Stimulated activated CD8-positive, alpha-beta memory T cell treated with anti-CD3 and anti-CD28 coated beads, Interleukin-4, amount 100 ng/mL, for 48 hours (primary cell): Measurements from ENCODE around the gene USP17L22.
"Not testable (repeated sequence)": the region's sequence is repeated elsewhere in the genome, so short reads cannot be mapped to it uniquely, and the experiment has no call there.

ENCODE experiments used
- DNase-seq: peaks from one replicate; pipeline ENCODE4 v3.0.0-alpha.2; 2020

USP17L22 gene

GRCh38 chr4:9267319-9267718, at the start of gene USP17L22:
TSS of gene USP17L22 (plus strand) at chr4:9267619. CDS start at chr4:9267619, 0 bp downstream.
- not testable (repeated sequence) for DNase-seq

GRCh38 chr4:9219852-9220251, 47.6 kb upstream of the USP17L22 start, which contains the start of gene USP17L12:
TSS of gene USP17L12 (plus strand) at chr4:9220152. CDS start at chr4:9220152, 0 bp downstream.
- DNase-seq = not testable (repeated sequence)

- DNase-seq = not testable (repeated sequence)
These were observed 42.8 kb upstream of the USP17L22 start, which contains the start of gene USP17L13 for GRCh38 chr4:9224596-9224995. TSS of gene USP17L13 (plus strand) at chr4:9224896. CDS start at chr4:9224896, 0 bp downstream.

- not testable (repeated sequence) for DNase-seq
These were observed 37.2 kb upstream of the USP17L22 start for GRCh38 chr4:9230249-9230648.

GRCh38 chr4:9234085-9234484, 33.3 kb upstream of the USP17L22 start, which contains the start of gene USP17L15:
TSS of gene USP17L15 (plus strand) at chr4:9234385. CDS start at chr4:9234385, 0 bp downstream.
- not testable (repeated sequence) for DNase-seq

GRCh38 chr4:9238461-9238860, 29.0 kb upstream of the USP17L22 start:
- not testable (repeated sequence) for DNase-seq

GRCh38 chr4:9243579-9243978, 23.8 kb upstream of the USP17L22 start, which contains the start of gene USP17L17:
TSS of gene USP17L17 (plus strand) at chr4:9243879. CDS start at chr4:9243879, 0 bp downstream.
- DNase-seq = not testable (repeated sequence)

- DNase-seq = peak; percentile 27
These were observed 19.3 kb upstream of the USP17L22 start, which contains the start of gene USP17L18 for GRCh38 chr4:9247953-9248680. TSS of gene USP17L18 (plus strand) at chr4:9248630. CDS start at chr4:9248630, 0 bp downstream.

- DNase-seq = not testable (repeated sequence)
These were observed 14.3 kb upstream of the USP17L22 start, which contains the start of gene USP17L19 for GRCh38 chr4:9253078-9253477. TSS of gene USP17L19 (plus strand) at chr4:9253378. CDS start at chr4:9253378, 0 bp downstream.

- DNase-seq = not testable (repeated sequence)
These were observed 9.6 kb upstream of the USP17L22 start, which contains the start of gene USP17L20 for GRCh38 chr4:9257824-9258223. TSS of gene USP17L20 (plus strand) at chr4:9258124. CDS start at chr4:9258124, 0 bp downstream.

- not testable (repeated sequence) for DNase-seq
These were observed 4.8 kb upstream of the USP17L22 start, which contains the start of gene USP17L21 for GRCh38 chr4:9262572-9262971. TSS of gene USP17L21 (plus strand) at chr4:9262872. CDS start at chr4:9262872, 0 bp downstream.

- DNase-seq = peak; percentile 39
These were observed 4.3 kb downstream of the USP17L22 start for GRCh38 chr4:9271719-9272118.
